ENCODE data around the gene SPTBN1.

Gene SPTBN1

DNA sequence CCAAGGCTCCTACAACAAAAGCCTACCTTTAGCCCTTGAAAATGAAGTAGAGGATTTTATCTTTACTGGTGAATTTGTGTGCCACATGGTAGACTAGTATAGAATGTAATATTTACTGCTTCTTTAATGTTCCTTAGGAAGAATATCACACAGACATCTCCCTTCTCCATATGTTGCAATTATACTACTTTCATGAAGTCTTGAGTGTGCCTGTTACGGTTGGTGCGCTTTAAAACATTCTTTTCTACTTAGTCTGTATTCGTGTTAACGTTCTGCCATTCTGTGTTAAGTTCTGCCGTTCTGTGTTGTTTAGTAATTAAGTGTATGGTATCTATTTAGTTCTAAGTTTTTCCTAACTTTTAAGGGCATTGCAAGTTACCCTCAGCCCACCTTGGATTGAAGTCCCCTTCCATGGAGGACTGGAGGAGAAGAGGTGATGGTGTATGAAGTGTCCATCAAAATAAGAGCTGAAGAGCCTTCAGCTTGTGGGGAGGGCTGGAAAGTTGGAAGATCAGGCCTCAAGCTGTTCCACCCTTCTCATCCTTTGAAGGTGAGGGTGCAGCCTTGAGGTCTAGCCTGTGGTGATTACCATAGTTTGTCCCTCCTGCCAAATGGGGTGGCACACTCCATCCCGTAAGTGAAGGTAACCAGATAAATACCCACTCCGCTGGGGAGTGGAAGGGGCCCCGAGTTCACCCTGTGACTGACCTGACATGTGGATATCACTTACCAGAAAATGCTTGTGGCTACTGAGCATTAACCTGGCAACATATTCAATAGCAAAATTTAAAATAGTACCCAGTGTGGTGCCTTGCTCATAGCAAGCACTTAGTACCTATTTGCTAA lies 131.3 kb downstream of the SPTBN1 start:
- no peak for DNase-seq (ENCODE audit: low read depth in 4 of 4, low spot score in 1 of 4)

DNA sequence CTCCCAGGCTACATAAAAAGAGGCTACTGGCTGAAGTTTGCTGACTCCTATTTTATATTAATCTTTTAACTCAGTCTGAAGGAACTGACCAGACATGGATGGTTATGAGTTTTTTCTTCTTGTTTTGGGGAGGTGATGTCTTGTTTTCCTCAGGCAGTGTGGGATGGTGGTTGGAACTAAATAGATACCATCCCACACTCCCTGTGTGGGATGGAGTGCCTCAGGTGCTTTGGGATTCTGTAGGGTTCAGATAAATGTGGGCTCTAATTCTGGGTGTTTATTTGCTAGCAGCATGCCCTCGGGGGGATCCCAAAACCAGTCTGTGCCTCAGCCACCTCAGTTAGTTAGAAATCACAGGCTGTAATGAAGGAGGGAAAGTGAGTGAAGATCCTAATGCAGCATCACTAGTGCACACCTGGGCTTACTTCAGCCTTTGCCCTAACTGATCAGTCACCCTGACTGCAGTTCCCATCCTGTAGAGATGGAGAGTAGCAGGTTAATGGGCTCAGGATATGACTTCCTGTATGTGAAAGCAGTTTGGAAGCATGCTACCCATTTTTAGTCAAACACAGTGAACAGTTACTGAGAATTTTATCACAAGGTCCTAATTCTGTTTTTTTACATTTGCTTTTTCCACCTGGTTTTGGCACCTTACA lies 132.2 kb downstream of the SPTBN1 start:
- no peak for DNase-seq (ENCODE audit: low read depth in 4 of 4, low spot score in 1 of 4)

DNA sequence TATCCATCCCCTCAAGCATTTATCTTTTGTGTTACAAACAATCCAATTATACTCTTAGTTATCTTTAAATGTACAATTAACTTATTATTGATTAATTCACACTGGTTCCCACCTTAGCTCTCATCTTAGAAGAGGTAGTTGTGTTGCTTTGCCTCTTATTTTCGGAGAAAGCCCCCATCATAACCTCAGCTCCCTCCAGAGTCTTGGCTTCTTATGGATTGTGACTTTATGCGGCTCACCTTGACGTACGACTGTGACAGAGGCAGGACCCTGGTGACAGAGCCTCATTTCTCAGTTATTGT lies 132.9 kb downstream of the SPTBN1 start:
- no peak for DNase-seq (ENCODE audit: low read depth in 4 of 4, low spot score in 1 of 4)

DNA sequence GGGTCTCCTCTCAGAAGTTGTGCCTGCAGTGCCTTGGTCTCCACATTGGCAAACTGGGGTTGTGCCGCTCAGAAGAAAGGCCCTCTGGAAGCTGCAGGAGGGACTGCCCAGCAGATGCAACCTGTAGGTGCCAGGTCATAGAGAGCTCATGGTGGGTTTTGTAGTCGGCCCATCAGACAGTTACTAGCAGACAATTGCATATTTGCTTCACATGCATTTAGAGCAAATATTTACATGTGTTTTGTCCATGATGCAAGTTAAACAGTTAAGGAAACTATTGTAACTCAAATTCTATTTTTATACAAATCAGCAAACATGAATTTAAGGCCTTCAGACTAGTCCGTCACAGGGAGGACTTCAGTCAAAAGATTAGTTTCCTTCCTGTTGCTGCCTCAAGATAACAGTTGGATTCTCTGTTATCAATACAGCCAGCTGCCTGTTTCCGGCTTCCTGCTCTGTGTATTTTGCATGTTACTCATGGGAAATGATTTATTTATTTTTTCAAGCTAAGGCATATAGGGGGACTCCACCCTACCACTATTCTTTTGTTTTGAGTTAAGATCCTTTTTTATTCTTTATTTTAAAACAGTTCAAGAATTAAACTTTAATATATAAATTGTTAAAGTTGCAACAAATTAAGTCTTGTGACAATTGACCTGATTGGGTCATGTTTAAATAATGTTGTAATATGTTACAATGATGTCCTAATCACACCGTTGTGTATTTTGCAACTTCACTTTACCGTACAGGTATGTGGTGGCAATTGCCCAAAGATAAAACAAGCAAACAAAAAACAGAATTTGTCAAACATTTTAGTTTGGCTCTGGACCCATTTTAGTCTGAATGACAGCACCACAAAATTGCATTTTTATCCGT lies 133.5 kb downstream of the SPTBN1 start:
- no peak for DNase-seq (ENCODE audit: low read depth in 4 of 4, low spot score in 1 of 4)

DNA sequence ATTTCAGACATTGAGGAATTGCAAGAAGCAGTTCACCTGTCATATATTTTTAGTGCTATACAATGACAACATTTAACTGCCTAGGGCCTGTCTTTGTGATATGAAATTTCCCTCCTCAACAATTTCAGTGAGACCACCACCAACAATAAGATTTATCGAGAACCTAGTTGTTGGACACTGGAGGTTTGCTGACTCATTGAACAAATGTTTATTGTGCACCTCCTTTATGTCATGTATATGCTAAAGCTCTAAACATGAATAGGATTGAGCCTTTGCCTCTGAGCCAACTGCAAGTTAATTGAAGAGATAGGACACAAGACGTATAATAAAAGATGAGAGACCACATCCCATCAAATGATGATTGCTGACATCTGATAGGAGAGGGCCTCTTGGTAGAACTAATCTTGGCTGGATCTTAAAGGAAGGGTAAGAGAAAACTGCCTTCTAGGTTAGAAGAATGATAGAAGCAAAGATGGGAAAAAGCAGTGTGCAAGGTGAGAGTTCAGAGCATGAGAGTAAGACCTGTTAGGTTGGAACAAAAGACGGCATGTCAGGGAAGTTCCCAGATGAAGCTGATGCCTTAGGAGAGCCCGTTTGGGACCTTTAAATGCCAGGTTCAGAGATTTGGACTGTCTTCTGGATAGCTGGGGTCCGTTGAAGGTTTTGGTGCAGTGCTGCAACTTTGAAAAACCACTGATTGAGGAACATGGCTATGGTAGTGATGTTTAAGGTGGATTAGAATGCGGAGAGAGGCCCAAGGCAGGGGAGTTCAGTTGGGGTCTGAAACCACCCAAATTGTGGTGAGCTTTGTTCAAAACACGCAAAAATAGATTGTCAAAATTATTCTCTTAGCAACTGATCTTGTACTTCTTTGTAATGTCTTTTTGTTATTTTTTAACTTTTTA lies 134.3 kb downstream of the SPTBN1 start:
- no peak for DNase-seq (ENCODE audit: low read depth in 4 of 4, low spot score in 1 of 4)

DNA sequence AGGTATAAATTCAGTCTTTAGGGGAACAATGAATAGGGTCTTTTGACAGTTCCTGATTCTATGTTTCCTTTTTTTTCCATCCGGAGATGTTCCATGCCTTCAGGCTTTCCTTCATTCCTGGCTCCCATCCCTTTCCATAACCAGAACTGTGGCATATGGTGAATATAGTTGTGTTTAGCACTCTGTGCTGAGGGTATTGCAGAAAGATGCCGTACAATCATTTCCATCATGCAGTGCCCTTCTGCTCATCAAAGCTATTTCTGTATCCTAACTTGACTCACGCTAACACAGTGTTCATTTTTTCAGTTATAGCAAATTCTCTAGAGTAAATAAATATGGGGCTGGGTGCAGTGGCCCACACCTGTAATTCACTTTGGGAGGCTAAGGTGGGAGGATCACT lies 135.4 kb downstream of the SPTBN1 start:
- DNase-seq (ENCODE audit: low read depth in 4 of 4, low spot score in 1 of 4) = no peak

DNA sequence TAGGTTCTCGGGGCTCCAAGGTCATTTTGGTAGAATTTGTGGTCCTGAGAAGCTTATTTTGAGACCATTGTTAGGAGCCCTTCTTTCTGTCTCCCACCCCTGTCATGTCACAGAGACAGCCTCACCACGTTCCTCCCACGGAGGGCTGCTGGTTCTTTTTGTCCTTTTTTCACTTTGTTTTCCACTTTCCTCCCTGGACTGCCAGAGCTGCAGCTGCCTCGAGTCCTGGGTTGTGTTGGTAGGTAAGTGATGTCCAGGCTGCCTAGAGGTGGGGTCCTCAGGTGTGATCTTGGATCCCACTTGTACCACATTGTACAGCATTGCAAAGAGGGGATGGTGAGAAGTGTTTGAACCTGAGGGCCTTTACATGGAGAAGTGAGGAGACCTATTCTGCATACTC lies 137.1 kb downstream of the SPTBN1 start:
- DNase-seq (ENCODE audit: low read depth in 4 of 4, low spot score in 1 of 4) = no peak

DNA sequence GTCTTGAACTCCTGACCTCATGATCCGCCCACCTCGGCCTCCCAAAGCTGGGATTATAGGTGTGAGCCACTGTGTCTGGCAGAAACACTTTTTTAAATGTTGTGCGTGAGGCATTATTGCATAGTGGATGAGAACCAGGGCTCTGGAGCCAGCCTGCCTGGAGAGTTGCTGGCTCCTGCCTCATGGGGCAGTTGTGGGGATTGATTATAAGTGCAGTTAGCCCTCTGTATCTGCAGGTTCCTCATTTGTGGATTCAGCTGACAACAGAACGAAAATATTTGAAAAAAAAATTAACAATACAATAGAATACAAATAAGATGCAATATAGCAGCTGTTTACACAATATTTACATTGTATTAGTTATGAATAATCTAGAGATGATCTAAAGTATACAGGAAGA lies 137.9 kb downstream of the SPTBN1 start:
- DNase-seq (ENCODE audit: low read depth in 4 of 4, low spot score in 1 of 4) = no peak

DNA sequence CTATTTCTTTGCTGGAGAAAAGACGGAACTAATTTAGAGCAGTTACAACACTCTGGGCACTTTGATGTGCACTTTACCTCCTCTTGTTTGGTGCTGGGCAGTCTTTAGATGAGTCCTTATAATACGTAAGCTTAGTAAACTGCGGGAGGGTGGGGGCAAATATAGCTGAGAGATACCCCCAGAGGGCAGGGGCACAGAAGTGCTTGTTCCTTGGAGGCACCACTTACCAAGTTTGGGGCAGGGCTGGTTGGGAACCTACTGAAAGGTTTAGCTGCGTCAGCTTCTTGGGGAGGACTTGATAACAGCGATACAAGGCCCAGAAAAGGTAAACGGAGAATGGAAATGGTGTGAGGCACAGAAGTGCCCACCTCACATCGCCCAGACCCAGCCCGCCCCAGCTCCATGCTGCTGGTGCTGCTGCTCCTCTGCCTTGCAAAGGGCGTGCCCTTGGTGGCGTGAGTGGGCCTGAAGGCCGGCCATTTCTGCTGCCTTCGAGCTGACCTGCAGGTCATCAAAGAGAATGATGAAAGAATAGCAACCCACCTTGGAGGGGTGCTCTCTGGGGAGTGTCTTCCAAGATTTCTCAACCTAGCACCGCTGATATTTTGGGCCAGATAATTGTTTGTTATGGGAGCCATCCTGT lies 139.2 kb downstream of the SPTBN1 start:
- no peak for DNase-seq (ENCODE audit: low read depth in 4 of 4, low spot score in 1 of 4)

DNA sequence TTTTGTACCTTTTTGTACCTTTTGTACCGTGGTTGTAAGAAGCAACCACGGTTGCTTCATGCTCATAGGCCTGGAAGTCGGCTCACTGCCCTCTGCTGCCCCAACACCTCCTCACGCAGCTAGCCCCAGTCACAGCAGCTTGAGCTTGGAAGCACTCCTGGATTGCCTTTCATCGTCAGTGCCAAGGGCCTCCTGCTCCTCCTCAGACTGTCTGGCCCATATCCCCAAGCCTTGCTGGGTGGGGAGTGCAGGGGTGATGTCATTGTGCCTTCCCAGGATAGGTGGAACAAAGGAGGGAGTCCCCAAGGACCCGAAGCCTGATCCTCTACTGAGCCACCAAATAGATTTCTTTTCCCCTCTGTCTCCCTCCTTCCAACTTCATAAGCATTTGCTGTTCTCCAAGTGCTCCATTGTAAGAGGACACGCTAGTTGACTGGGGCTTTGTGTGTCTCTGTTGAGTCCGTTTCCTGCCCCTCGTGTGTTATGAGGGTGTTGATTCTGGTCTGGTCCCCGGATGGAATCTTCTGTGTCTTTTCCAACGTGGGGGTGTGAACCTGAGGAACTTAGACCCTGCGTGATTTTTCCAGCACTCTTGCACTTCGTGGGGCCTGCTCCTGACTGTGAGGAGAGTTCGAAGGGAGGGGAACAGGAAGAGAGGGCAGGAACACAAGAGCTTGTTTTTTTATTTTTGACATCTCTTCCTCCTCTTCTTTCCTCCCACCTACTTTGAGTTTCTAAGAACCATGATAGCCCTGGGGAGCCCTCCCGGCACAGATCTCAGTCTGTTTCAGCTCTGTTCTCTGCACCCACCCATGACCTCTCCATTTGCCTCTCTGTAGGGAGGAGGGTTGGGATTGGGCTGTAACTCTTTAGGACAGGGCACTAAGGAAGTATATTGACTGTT lies 140.1 kb downstream of the SPTBN1 start:
- DNase-seq (ENCODE audit: low read depth in 4 of 4, low spot score in 1 of 4) = no peak

DNA sequence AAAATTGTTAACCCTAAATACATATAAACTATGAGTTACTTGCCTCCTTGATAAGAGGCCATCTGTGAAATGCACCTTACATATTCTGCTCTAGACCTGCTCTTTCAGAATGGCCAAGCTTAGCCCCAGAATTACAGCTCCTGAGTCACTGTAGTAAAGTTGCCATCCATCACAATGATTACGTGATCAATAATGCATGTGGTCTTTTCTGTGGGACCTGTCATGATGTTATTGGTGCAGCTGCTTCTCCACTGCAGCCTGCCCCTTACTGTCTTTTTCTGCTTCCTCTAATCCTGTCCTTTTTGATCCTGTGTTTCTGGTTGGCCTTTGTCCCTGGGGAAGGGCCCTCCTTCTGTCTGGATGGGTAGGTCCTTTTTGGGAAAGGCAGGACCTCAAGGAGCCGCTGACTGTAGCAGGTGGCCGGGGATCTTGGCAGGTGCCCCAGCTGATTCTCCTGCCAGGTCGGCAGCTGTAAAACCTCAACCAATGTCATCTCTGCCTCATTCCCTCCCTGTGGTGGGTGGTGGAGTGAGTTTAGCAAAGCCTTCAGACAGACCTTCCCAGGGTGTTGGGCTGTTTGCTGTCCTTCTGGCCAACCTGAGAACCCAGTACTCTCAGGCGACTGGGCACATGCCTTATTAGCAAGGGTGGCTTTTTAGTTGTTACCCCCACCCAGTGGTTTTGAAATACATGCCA lies 141.2 kb downstream of the SPTBN1 start:
- no peak for DNase-seq (ENCODE audit: low read depth in 4 of 4, low spot score in 1 of 4)

DNA sequence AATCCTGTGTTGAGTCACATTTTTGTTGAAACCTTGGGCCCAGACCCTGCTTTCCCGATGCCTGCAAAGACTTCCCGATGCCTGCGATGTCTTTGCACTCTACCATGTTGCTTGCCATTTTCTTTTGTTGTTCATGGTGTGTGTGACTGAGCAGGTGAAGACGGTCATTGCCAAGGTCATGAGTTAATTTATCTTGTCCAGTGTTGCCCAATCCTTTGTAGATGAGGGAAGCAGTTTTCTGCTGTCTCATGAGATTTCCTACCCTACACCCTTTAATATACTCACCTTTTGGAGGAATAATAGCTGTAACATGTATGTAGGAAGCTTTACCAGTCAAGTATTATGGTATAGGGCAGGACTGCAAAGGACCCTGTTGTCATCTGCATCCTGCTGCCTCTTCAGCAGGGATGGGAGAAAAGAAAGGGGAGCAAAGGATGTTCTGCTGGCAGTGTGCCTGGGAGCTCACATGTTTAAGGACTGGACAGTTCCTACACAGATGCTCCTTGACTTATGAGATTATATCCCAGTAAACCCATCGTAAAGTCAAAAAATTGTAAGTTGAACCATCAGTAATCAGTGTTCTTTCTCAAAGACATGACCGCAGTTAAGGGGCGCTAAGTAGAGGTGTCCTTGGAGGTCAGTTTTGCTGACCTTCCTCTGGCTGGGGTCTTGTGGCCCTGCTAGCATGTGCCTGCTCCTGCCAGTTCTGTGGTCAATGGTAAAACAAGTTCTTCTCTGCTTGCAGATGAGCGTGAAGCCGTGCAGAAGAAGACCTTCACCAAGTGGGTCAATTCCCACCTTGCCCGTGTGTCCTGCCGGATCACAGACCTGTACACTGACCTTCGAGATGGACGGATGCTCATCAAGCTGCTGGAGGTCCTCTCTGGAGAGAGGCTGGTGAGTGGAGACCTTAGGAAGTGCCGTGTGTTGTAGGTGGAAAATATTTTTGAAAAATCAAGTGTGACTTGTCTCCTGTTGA lies 142.5 kb downstream of the SPTBN1 start:
- DNase-seq (ENCODE audit: low read depth in 4 of 4, low spot score in 1 of 4) = no peak

DNA sequence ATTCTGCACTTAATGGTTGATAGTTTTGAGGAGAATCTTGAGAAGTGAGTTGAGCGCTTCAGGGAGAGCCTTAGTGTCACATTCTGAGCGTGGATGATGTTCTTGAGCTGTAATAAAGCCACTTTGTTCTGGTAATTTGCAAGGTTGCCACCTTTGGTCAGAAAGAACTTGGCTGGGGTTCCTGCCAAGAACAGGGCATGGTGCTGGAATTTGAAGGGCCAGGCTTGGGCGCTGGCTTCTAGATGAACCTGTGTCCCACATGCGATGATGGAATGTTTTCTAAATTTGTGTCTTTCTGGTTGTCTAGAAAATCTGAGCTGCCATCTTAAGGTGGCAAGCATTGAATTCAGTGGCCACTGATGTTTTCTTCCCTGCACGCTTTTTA lies 143.2 kb downstream of the SPTBN1 start:
- no peak for DNase-seq (ENCODE audit: low read depth in 4 of 4, low spot score in 1 of 4)

DNA sequence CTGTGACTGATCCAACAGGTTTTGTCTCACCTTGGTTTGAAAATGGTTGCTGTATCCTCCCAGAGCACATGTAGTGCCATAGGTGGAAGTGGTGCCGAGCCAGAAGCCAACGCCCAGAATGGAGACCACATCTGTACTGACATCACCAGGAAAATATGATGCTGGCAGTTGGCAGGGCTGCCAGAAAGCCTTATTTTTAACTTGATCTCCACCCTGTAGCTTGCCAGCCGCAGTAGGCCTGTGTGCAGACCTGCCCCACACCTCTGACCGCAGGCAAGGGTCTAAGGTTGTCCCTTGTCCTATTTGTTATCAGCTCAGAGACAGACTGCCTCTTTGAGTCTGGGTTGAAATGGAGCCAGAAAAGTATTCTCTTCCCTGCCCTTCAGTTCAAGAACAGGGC lies 143.8 kb downstream of the SPTBN1 start:
- no peak for DNase-seq (ENCODE audit: low read depth in 4 of 4, low spot score in 1 of 4)

DNA sequence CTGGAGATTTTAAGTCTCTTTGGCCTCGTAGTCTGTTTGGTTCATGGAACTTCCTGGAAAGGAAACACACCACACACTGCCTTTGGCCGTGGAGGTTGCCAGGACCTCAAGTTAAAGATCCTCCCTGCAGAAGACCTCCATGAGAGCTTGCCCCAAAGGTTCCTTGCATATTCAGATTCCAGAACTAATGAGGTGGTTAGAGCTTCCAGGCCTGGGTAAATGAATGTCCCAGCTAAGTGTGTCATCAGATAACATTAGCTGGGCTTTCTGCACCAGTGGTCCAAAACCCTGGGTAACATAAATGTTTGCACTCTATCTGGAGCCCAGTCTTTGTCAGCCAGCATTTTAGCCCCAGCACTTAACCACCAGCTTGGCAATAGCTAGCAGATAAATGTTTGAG lies 145.2 kb downstream of the SPTBN1 start:
- DNase-seq (ENCODE audit: low read depth in 4 of 4, low spot score in 1 of 4) = no peak

DNA sequence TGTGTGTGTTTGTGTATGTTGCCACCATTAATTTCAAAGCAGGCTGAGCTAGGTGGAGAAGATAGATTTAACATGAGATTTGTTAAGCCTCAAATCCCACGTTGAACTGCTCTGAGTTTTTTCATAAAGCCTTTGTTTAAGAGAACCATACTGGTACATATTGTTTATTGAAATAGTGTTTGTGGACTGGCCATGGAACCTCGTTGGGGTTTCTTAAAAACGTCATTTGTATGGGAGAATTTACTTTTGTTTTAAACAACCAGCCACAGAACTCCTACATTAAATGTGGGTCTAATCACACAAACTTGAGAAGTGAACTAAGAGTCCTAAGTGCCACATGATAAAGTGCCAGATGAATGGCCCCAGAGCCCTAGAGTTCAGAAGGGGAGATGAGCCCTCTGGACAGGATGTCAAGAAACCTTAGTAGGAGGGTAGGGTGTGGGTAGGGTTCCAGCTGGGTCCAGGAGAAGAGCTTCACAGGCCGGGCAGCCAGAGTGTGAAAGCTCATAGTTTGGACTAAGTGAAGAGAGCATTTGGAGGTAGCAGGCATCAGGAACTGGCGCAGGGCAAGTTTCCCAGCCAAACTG lies 146.7 kb downstream of the SPTBN1 start:
- DNase-seq (ENCODE audit: low read depth in 4 of 4, low spot score in 1 of 4) = no peak

DNA sequence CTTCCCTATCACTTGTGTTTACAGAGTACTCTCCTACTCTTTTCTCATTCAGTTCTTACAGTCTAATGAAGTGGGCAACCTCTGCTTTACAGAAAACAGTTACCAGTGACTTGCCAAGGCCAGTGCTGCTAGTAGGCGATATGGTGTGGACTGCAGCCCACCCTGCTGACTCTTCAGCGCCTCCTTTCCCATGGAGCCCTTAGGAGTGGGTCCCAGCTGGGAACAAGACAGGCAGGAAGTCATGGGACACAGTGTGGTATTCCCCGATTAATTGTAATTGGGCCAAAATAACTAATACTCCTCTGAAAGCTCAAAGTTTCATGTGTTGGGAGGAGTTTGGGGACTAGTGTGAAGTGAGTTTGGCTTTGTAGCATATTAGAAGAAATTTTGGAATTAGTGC lies 147.2 kb downstream of the SPTBN1 start:
- DNase-seq (ENCODE audit: low read depth in 4 of 4, low spot score in 1 of 4) = no peak

Measured in stimulated activated CD4-positive, alpha-beta T cell treated with anti-CD3 and anti-CD28 coated beads, Interleukin-1b, Interleukin-23, amount 100 ng/mL, for 24 hours (primary cell).